Fibroblast of pulmonary artery (primary cell): ENCODE measurements around the gene SEMA5A.

ENCODE experiments used
- DNase-seq: peaks from one replicate; pipeline ENCODE4 v3.0.0-alpha.2; 2010; ENCODE audit warnings: low read depth
- H3K4me3 ChIP-seq: replicated peaks from 2 replicates; pipeline ENCODE4 v1.5.1; 2011; ENCODE audit warnings: low read depth, mild to moderate bottlenecking, control low read depth, low read length, moderate library complexity
- CTCF ChIP-seq: IDR thresholded peaks from 2 replicates; pipeline ENCODE4 v1.5.1; 2011; ENCODE audit warnings: mild to moderate bottlenecking, control low read depth, low read length, inconsistent platforms; ENCODE audit errors: missing control alignments

The SEMA5A gene

GRCh38 chr5:9279774-9280173 is 266.1 kb downstream of the SEMA5A start:
- no peak overlapping the region for H3K4me3 ChIP-seq
- DNase-seq: no peak
- TF ChIP-seq CTCF: no peak

GRCh38 chr5:9278921-9279603 is 266.8 kb downstream of the SEMA5A start:
- no peak for TF ChIP-seq CTCF
- DNase-seq: no peak
- H3K4me3 ChIP-seq: no peak overlapping the region

- DNase-seq: peak; percentile 13
- H3K4me3 ChIP-seq: no peak overlapping the region
- TF ChIP-seq CTCF: no peak
Measured at GRCh38 chr5:9269014-9269413, 276.9 kb downstream of the SEMA5A start.

GRCh38 chr5:9268226-9268625 is 277.6 kb downstream of the SEMA5A start:
- DNase-seq: peak; percentile 65
- no peak for TF ChIP-seq CTCF
- H3K4me3 ChIP-seq: no peak overlapping the region

- DNase-seq: peak; percentile 78
- no peak for TF ChIP-seq CTCF
- no peak overlapping the region for H3K4me3 ChIP-seq
Measured at GRCh38 chr5:9265441-9266287, 280.2 kb downstream of the SEMA5A start.

- no peak for TF ChIP-seq CTCF
- no peak overlapping the region for H3K4me3 ChIP-seq
- DNase-seq: no peak
Measured at GRCh38 chr5:9264301-9264700, 281.6 kb downstream of the SEMA5A start.

GRCh38 chr5:9263656-9264055 is 282.2 kb downstream of the SEMA5A start:
- DNase-seq: no peak
- no peak overlapping the region for H3K4me3 ChIP-seq
- no peak for TF ChIP-seq CTCF
